Measurements from ENCODE around the gene MS4A14. TPM values are rescaled to one million over a fixed set of nuclear protein-coding genes. Genes with fewer than 3 reads are reported as not detected.
"Not testable (repeated sequence)": the region's sequence is repeated elsewhere in the genome, so short reads cannot be mapped to it uniquely, and the experiment has no call there.

Gene MS4A14, protein sequence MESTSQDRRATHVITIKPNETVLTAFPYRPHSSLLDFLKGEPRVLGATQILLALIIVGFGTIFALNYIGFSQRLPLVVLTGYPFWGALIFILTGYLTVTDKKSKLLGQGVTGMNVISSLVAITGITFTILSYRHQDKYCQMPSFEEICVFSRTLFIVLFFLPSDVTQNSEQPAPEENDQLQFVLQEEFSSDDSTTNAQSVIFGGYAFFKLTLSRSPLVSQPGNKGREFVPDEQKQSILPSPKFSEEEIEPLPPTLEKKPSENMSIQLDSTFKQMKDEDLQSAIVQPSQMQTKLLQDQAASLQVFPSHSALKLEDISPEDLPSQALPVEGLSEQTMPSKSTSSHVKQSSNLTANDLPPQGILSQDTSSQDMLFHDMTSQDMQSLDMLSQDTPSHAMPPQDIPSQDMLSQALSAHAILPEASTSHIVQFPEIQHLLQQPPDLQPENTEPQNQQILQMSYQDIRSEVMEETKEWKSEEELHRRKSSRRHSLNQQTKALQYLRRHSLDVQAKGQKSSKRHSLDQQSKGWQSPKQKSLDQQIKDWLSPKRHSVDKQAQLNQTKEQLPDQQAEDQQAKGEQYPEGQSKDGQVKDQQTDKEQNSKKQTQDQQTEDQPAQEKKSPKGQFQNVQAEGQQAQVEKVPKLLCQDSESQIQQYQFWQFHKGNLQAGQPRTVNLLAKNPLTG
- 0.48 TPM for polyA plus RNA-seq (ENCODE audit: insufficient read length)

DNA sequence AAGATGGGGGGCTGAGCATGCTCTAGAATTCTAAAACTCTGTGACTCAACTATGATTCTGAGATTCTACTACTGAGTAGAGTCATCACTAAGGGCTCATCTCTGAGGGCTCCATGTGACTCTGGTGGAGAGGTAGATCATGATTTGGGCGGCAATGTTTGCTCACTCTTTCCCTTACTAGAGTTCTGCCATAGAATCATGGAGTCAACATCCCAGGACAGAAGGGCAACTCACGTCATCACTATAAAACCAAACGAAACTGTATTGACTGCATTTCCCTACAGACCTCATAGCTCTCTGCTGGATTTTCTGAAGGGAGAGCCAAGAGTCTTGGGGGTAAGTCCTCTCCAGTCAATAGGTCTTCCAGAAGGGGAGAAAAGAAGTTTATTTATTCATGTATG lies at the start of gene MS4A14:
Gene MS4A14, plus strand, starts transcription at position 78 of the 400 bp plus-strand sequence. Its CDS starts 120 bp downstream, at position 198.
- DNase-seq (ENCODE audit: low read depth) = no peak

DNA sequence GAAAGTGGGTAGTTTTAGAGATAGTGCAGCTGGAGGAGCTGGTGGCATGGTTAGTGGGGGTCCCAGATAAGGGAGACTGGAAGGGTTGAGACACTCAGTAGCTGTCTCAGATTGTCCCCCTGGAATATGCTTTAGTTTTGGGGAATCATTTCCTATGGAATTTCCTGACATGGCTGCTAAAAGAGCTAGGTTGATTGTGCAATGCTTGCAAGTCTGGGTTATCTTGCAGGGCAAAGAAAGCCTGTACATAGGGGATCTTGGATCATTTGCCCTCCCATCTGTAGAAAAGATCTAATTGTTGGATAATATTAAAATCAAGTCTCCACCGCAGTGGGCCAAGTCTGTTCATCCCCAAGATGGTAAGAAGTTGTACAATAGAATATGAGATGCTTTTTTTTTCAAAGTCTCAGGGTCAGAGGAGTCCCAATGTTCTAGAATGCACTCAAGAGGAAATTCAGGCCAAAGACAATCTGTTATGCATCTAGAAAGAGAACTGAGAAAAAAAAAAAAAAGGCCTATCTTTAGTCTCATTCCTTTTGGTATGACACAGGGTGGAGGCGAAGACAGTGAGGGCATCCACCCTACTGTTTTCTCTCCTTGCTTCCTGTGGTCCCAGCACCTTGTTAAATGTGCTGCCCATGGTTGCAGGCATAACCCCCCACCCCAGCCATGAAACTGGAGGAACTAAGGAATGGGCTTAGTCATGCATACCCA lies 49.0 kb upstream of the MS4A14 start:
- DNase-seq (ENCODE audit: low read depth) = no peak

DNA sequence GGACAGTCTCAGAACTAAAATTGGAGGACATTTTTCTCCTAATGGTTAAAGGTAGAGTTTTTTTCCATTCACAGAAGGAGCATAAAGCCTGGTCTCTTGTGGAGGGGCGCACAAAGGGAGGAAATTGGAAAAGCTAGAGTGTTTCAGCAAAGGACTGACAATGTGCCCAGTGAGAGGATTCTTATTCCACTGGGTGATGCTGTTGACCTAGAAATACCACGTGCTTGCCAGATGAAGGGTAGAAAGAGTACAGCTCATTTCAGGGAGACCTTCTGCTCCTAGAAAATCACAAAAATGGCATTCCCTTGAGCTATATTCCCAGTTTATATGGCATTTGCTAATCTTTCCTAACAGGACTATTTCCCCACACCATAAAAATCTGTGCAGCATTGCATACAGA lies 48.1 kb upstream of the MS4A14 start:
- no peak for DNase-seq (ENCODE audit: low read depth)

DNA sequence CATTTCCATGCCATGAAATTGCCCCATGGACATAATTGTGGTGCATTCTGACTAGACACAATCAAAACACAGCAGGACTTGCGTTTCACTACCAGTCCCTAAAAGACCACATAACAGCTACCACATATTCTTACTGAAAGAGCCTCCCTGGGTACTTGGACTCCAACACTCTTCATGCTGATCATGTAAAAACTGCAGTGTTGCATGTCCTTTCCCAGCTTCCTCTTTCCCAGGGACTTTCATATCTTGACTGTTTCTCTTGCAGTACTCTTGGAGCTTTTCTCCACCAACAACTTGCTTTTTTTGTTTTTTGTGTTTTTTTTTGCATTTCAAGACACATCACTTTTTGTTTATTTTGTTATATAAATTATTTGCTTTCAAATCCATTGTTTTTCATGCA lies 46.3 kb upstream of the MS4A14 start:
- DNase-seq (ENCODE audit: low read depth) = no peak

DNA sequence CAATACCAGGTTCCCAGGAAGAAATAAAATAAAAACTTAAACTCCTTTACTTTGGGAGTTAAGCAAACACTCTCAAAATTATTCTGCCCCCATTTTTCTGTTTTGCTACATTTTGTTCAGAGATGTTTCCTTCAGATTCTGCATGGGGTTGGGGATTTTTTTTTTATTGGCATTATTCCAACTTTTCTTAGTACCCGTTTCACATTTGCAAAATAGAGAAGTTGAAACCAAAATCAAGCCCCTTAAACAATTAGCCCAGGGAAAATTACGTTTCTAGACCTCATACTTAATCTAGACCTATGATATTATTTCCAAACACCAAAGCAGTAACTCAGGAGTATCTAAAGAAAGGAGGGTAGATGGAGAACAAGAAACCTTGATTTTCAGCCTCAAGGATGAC lies 38.5 kb upstream of the MS4A14 start:
- DNase-seq (ENCODE audit: low read depth) = no peak

DNA sequence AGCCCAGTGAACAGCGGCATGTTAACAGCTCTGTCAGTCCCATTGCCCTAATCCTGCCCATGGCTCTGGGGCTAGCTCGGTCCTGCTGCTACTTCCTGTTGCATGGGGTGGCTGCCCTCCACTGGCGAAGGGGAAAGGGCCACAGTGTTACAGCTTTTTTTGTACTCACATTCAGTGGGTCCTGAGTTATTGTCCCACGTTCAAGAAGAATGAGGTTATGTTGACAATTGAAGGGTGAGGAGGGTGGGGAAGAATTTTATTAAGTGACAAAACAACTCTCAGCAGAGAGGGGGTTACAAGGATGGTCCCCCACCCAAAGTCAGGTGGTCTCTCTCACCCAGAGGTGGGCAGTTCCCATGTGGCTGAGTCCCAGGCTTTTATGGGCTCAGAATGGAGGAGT lies 35.6 kb upstream of the MS4A14 start:
- no peak for DNase-seq (ENCODE audit: low read depth)

DNA sequence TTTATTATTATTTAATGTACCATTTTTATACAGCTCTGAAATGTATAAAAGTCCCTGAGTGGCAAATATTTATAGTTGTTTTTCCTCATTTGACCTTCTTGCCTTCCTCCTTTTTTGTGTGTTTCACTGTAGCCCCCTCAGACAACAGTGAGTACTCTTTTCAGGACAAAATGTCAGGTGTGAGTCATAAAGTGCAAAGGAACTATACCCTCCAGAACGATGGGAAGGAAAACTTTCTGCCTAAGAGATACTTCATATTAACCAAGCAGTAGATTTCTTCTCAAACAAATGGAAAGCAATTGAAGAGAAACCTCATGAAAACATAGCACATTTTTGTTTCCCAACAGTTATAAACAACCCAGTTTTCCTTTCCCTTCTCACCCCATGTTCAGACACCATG lies 34.0 kb upstream of the MS4A14 start:
- DNase-seq (ENCODE audit: low read depth) = no peak

DNA sequence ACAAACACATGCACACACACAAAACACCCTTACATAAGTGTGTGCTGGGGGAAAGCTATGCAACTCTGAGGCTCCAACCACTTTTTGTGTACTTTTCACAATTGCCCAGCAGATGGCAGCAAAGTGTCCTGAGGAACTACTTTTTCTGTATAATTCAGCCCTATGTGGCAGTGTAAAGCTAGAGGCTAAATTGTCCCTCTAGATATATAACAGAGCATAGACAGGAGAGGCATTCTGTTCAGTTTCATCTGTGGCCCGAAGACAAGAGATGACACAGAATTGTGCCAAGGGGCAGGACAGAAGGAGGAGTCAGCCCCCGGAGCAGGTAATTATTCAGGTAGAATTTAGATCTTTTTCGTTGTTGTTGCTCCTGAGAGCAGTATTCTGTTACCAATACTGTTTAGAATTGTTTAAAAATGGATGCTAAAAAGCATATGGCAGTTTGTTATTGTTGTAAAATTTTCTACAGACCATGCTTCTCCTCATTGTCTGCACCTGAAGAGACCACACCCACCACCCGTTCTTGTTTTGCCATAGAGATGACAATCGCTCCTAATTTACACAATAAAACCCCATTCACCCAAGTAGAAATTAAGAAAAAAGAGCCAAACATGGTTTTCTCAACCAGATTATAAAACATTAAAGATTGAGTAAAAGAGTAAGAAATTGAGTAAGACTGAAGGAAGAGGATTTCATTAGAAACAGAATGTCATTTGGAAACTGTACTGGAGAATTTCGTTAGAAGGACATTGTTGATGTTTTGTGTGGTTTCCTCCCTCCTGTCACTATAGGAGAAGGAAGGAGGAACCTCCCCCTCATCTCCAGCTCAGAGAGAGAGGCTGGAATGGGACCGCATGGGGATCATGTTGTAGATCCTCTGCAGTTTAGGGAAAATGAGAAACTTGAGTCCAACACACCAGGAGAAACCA lies 32.5 kb upstream of the MS4A14 start:
- peak; percentile 66 for DNase-seq (ENCODE audit: low read depth)

DNA sequence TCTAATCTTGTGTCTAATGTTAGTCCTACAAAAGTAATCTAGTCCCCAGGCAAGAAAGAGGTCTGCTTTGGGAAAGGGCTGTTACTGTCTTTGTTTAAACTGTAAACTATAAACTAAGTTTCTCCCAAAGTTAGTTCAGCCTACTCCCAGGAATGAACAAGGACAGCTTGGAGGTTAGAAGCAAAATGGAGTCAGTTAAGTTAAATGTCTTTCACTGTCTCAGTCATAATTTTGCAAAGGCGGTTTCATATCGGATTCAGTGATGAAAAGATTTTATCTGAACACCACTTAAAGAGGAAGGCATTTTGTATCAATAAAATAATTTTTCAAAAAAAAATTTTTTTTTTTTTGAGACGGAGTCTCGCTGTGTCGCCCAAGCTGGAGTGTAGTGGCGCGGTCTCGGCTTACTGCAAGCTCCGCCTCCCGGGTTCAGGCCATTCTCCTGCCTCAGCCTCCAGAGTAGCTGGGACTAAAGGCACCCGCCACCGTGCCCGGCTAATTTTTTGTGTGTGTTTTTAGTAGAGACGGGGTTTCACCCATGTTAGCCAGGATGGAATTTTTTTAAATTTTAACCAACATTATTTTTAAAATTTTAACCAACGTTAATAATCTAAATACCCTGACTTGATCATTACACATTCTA lies 29.9 kb upstream of the MS4A14 start:
- DNase-seq (ENCODE audit: low read depth) = not testable (repeated sequence)

DNA sequence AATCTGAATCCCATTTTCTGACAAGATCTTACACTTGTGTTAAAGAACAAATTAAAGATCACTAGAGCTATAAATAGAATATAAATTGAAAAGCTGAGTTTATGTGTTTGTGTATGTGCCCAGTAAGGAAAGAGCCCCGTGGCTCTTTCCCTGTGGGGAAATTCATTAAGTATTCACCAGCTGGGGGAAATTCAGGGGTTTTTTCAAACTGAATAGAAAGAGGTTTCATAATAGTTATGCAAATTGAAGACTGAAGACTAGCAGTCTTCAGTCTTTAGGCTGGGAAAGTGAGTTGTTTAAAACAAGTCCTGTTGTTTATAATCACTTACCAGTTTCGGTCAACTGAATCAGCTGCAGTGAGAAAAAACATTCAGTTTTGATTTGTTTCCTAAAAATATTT lies 29.2 kb upstream of the MS4A14 start:
- no peak for DNase-seq (ENCODE audit: low read depth)

DNA sequence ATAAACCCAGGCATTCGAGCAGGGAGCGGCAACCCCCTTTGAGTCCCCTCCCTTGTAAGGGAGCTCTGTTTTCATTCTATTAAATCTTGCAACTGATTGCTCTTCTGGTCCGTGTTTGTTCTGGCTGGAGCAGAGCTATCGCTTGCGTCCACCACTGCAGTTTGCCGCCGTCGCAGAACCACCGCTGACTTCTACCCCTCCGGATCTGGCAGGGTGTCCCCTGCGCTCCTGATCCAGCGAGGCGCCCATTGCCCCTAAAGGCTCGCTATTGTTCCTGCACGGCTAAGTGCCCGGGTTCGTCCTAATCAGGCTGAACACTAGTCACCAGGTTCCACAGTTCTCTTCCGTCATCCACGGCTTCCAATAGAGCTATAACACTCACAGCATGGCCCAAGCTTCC lies 28.4 kb upstream of the MS4A14 start:
- DNase-seq (ENCODE audit: low read depth) = no peak

DNA sequence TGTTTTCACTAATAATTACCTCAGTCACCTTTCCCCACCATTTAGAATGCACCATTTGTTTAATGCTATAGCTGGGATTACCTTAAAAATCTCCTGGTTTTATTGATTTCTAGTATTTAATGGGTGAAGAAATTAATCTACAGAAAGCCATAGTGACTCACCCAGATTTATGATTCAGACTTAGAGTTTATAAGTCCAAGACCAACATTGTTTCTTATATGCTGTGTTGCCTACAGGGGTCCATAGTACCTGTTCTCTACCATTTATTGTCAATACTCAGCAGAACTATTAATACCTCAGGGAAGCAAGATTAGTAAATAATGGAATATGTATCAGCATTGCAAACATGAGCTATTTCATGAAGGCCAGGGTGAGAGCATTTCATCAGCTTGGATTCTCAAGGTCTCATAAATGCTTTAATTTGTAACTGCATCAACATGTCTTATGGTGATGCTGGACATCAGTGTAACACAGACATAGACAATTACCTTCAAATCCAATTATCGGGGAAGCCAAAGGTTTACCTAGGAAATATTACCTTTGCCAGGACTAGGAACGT lies 25.9 kb upstream of the MS4A14 start:
- no peak for DNase-seq (ENCODE audit: low read depth)

DNA sequence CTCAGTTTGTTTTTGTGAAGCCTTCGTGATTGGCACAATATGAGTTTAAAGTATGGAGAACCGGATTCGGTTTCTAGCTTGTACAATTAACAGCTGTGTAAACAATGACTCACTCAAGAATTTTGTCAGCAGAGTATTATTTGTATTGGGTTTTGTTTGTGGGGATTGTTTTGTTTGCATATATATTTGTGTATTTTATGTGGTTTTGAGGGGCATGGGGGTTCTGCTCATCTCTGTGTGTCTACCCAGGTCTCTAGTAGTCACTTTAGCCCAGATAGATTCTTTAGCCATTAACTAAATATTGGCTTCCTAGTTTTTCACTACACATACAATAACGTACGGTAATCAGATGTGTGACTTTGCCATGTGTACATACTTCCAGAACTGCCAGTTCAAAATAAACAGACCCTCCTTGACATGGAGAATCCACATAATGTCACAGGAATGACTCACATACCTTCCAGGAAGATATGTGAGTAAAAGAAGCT lies 25.4 kb upstream of the MS4A14 start:
- no peak for DNase-seq (ENCODE audit: low read depth)

DNA sequence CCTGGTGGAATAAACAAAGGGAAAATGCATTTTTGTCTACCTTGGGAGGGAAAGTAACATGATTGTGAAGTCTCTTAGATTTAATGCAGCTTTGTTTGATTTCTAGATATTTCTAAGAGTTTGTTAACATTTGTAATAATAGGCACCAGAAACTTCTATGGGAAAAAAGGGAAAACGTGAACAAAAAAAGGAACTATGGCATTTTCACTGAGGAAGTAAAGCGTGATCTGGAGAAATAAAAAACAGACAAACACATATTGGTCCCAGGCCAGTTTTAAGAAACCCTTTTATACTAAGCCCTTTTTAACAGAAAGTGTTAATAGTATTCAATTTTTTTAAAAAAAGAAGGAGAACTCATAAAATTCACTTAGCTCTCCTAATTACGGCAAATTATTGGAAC lies 24.9 kb upstream of the MS4A14 start:
- DNase-seq (ENCODE audit: low read depth) = no peak

DNA sequence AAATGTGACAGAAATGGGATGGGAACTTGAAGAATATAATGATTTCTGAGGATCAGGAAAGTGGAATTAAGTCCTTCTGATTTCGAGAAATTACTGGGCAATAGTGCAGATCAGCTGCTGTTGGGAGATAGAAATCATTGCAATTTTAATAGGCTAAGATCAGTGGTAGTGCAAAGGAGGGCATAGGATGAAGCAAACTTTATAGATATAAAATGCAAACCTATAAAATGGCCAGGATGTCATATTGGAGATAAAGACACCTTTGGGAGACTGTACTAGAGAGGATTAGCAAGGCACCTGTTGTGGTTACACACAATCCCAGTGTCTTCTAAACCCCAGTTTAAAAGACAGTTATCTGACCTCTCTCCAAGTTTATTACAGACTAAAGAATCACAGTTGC lies 24.4 kb upstream of the MS4A14 start:
- DNase-seq (ENCODE audit: low read depth) = no peak

DNA sequence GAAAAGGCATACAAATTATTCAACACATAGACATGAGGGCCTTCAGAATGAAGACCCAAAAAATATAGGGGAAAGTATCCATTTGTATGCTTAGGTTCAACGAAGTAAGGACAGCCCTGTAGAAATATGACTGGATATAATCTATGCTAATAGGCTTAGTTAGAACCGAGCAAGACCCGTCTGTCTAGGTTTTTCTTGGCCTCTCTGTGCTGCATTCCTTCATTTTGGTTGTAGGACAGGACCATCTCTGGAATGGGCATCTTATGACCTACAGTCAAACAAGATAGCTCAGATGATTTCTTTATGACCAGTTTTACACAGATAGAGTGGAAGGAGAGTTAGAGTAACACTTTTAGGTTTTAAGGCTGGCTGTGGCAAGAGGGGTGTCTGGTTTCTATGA lies 23.5 kb upstream of the MS4A14 start:
- DNase-seq (ENCODE audit: low read depth) = no peak

DNA sequence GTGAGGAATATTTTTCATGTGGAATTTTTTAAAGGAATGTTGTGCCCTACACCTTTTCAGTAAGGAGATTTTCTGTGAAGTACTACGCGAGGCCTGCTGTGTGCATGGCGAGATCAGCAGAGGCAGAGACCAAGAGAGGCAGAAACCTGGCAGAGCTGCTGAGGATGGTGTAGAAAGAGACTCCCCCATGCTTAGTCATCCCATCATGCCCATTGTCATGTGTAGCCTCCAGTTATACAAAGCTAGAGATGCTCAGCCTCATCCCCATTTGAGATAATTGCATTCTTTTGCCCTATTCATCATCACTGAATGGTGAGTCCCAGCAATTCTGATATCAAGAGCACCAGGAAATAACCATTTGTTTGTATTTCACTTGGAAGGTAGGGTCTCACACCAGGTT lies 20.9 kb upstream of the MS4A14 start:
- no peak for DNase-seq (ENCODE audit: low read depth)

DNA sequence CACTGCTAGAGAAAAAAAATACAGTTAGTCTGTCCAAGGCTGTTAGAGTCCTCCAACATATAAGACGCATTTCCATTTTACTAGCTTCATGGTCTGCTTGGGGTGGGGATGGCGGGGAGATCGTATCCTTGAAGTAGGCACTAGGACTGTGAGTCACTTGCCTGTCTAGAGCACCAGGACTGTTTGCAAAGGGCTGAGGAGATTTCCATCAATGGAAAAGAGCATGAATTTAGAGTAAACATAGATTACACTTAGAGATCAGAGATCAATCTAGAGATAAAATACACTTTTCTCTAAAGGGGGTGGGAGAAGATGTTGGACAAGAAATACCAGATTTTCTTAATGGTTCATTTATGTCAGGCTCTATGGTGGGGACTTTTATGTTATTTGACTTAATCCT lies 19.7 kb upstream of the MS4A14 start:
- no peak for DNase-seq (ENCODE audit: low read depth)

DNA sequence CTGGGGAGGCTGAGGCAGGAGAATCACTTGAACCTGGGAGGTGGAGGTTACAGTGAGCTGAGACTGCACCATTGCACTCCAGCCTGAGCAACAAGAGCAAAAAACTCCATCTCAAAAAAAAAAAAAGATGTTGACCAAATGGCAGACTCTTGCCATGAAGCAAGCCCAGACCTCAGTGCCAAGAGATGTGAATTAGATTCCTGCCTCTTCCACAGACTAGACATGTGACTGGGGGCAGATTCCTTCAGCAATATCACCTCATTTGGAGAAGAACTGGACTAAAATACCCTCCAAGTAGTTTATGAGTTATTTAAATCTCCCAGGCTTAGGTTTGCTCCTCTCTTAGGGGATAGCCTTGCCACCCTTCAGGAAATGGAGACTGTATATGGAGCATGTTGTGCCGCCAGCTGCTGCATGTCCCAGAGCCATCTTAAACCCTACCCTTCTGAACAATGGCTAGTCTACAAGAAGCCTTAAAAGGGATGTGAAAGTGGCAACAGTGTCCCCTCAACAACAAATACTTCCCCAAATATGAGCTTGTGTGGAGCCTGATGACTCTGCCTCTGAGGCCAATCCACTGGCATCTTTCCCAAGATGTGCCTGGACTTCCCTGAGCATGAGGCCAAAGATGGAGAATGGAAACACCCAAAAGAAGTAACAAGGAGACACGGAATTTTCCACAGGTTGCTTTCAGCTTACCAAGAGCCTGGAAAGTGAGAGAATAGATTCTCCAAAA lies 18.7 kb upstream of the MS4A14 start:
- peak; percentile 25 for DNase-seq (ENCODE audit: low read depth)

DNA sequence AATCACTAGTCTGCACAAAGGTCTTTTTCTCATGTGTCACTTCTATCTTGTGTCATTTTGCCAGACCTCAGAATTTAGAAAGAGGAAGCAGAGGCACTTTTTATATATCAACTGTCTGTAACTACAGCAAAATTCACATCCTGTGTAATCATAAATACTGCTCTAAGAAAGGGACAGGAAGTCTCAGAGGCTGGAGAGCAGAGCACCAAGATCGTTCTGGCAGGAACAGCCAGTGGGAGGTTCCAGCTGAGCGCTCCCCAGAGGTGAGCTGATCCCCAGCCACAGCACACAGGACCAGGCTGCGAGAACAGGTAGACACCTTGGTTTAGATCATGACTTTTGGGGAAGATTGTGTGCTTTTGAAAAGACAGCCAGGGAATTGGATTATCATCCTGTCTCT lies 17.9 kb upstream of the MS4A14 start, which contains the start of gene MS4A7:
Gene MS4A7, plus strand, starts transcription at position 179 of the 400 bp plus-strand sequence. CDS start 4,610 bp downstream, outside the sequence.
- no peak for DNase-seq (ENCODE audit: low read depth)
